GM12878 (cell line): ENCODE results near the gene SEMA3C. TPM values are rescaled to one million over a fixed set of nuclear protein-coding genes. Genes with fewer than 3 reads are reported as not detected.

ENCODE experiments used
- ATAC-seq: fragments of 200-7000 bp; cut with Tn5 transposase; 3 replicates; pipeline ENCODE4 v1.9.1; 2020; ENCODE audit warnings: mild to moderate bottlenecking, moderate library complexity
- BruUV-seq: library from RNA; stranded (reverse); fragments of 400-500 nt; replicated peaks from 2 replicates; lab custom pipeline; 2021; lab: Mats Ljungman, UMichigan
- CTCF ChIA-PET: fragments of 300-600 bp; sonication (Branson Sonifier 250); formaldehyde crosslinking; extraction: SDS; loops from one replicate; lab custom pipeline; 2021; ENCODE audit warnings: inconsistent platforms; lab: Yijun Ruan, JAX
- POLR2A ChIA-PET: fragments of 350-600 bp; formaldehyde crosslinking; extraction: SDS; loops from one replicate; lab custom pipeline; 2021; ENCODE audit warnings: inconsistent platforms; lab: Charles Lee
- RAD21 ChIA-PET: fragments of 300-600 bp; sonication (Branson Sonifier 250); formaldehyde crosslinking; loops from one replicate; lab custom pipeline; 2023; ENCODE audit warnings: antibody characterized with exemption; ENCODE audit not compliant: unreplicated experiment; lab: Charles Lee
- SMC1A ChIA-PET: fragments of 300-600 bp; sonication (Branson Sonifier 250); formaldehyde crosslinking; loops from one replicate; lab custom pipeline; 2023; ENCODE audit not compliant: unreplicated experiment, uncharacterized antibody; lab: Charles Lee
- DNase-seq: peaks from one replicate; pipeline ENCODE4 v3.0.0-alpha.2; 2011; ENCODE audit warnings: low read depth, low spot score
- FAIRE-seq: peaks from 3 replicates; lab custom pipeline; 2011; peaks lifted over from hg19 to GRCh38; lab: Jason Lieb, UNC
- H2AFZ ChIP-seq: 2 replicates; pipeline ENCODE4 v1.6.0; 2011; ENCODE audit warnings: low read depth, low read length, control low read depth; ENCODE audit not compliant: control insufficient read depth
- H3K27ac ChIP-seq: 2 replicates; pipeline ENCODE4 v1.5.1; 2011; ENCODE audit warnings: control low read depth; ENCODE audit not compliant: control insufficient read depth, insufficient read depth
- H3K27me3 ChIP-seq, 2 experiments: replicated peaks in 1 of 2; 2 replicates each; pipeline versions ENCODE4 v1.6.0 to v1.6.1; 2011; ENCODE audit warnings: low read length in 1 of 2; ENCODE audit not compliant: control insufficient read depth in 2 of 2, insufficient read depth in 2 of 2
- H3K36me3 ChIP-seq, 2 experiments: 2 replicates each; pipeline ENCODE4 v1.5.1; 2011; ENCODE audit warnings: low read length in 1 of 2; ENCODE audit not compliant: control insufficient read depth in 2 of 2, insufficient read depth in 2 of 2
- H3K4me1 ChIP-seq: 2 replicates; pipeline ENCODE4 v1.6.1; 2011; ENCODE audit warnings: mild to moderate bottlenecking, low read length, moderate library complexity, mixed read lengths; ENCODE audit not compliant: control insufficient read depth, insufficient read depth
- H3K4me2 ChIP-seq: 2 replicates; pipeline ENCODE4 v1.6.0; 2011; ENCODE audit warnings: control low read depth; ENCODE audit not compliant: control insufficient read depth, insufficient read depth
- H3K4me3 ChIP-seq: fragments of 200-600 bp; sonication (generic); 2 replicates; pipeline ENCODE4 v1.5.1; 2016
- H3K79me2 ChIP-seq: 2 replicates; pipeline ENCODE4 v1.6.0; 2011; ENCODE audit warnings: low read length; ENCODE audit not compliant: control insufficient read depth, insufficient read depth
- H3K9ac ChIP-seq: 2 replicates; pipeline ENCODE4 v1.8.0; 2011; ENCODE audit warnings: low read length, control low read depth, mixed read lengths; ENCODE audit not compliant: control insufficient read depth, insufficient read depth
- H3K9me3 ChIP-seq: replicated peaks from 3 replicates; pipeline ENCODE4 v1.5.1; 2011; ENCODE audit warnings: mild to moderate bottlenecking, low read length; ENCODE audit not compliant: control insufficient read depth, insufficient read depth
- H4K20me1 ChIP-seq: 2 replicates; pipeline ENCODE4 v1.6.0; 2011; ENCODE audit not compliant: control insufficient read depth, insufficient read depth
- CBX3 ChIP-seq: fragments of 200-600 bp; sonication (generic); IDR thresholded peaks from 2 replicates; pipeline ENCODE4 v1.6.1; 2016; ENCODE audit warnings: low read depth, borderline replicate concordance
- EZH2 ChIP-seq: IDR thresholded peaks from 2 replicates; pipeline ENCODE4 v1.6.1; 2012; ENCODE audit warnings: low read depth, mild to moderate bottlenecking, control low read depth, inconsistent platforms, low read length, borderline replicate concordance; ENCODE audit not compliant: control insufficient read depth
- FOXK2 ChIP-seq: fragments of 450-650 bp; IDR thresholded peaks from 2 replicates; pipeline ENCODE4 v1.6.1; 2017; ENCODE audit warnings: mild to moderate bottlenecking, moderate library complexity
- LARP7 ChIP-seq: fragments of 450-650 bp; IDR thresholded peaks from 2 replicates; pipeline ENCODE4 v1.6.1; 2017; ENCODE audit warnings: mild to moderate bottlenecking
- NRF1 ChIP-seq: conservative IDR thresholded peaks from 2 replicates; pipeline ENCODE4 v1.6.1; 2011; ENCODE audit warnings: mild to moderate bottlenecking, low read depth, low read length, improper control_type of control experiment
- PAX5 ChIP-seq: IDR thresholded peaks from 2 replicates; pipeline ENCODE4 v1.6.1; 2011; ENCODE audit warnings: low read depth, low read length, borderline replicate concordance
- PKNOX1 ChIP-seq: fragments of 450-650 bp; IDR thresholded peaks from 2 replicates; pipeline ENCODE4 v1.6.1; 2016; ENCODE audit warnings: mild to moderate bottlenecking
- POLR2AphosphoS2 ChIP-seq: IDR thresholded peaks from 2 replicates; pipeline ENCODE4 v1.6.1; 2011; ENCODE audit warnings: low read depth, mild to moderate bottlenecking, low read length, improper control_type of control experiment, moderate library complexity
- RBBP5 ChIP-seq: fragments of 200-600 bp; sonication (generic); conservative IDR thresholded peaks from 2 replicates; pipeline ENCODE4 v1.6.1; 2016
- TBL1XR1 ChIP-seq: IDR thresholded peaks from 2 replicates; pipeline ENCODE4 v1.6.1; 2012; ENCODE audit warnings: low read depth, low read length, improper control_type of control experiment
- TCF12 ChIP-seq: IDR thresholded peaks from 2 replicates; pipeline ENCODE4 v1.6.1; 2011; ENCODE audit warnings: low read depth, mild to moderate bottlenecking, low read length
- WGBS: methylation state at CpG from one replicate; pipeline ENCODE4 v1.1.6; 2016; ENCODE audit warnings: low lambda C conversion rate; ENCODE audit not compliant: insufficient replicate concordance, insufficient coverage; ENCODE audit errors: missing lambda C conversion rate; 5-methylcytosine and 5-hydroxymethylcytosine counted together
- in situ Hi-C: fragments of 300-500 bp; cut with MboI; formaldehyde crosslinking; loops from 9 replicates; pipeline ENCODE4 v1.14.3; 2018; ENCODE audit warnings: mixed read lengths
- intact Hi-C: fragments of 100-400 bp; cut with micrococcal nuclease; formaldehyde crosslinking; loops from one replicate; pipeline ENCODE4 v1.14.2; 2022; ENCODE audit not compliant: unreplicated experiment
- polyA plus RNA-seq, 11 experiments: library from polyadenylated mRNA; depleted of rRNA in 4 of 11; unstranded in 6 of 11; stranded (reverse) in 5 of 11; fragments of >200 nt; fragmentation: Nextera tagmentation in 4 of 11; fragmentation: Illumina TruSeq in 1 of 11; extraction: Ambion mirVana in 4 of 11; extraction: Trizol in 1 of 11; gene quantifications; 1 replicate in 1 of 11; 2 replicates in 10 of 11; pipeline versions ENCODE4 v1.2.1 to v1.2.3, GENCODE V29; 2011 to 2016; ENCODE audit warnings: inconsistent platforms in 2 of 11, missing spikeins in 2 of 11, low read depth in 1 of 11
- total RNA-seq, 4 experiments: library from RNA; depleted of rRNA in 3 of 4; stranded (reverse); fragments of >200 nt in 3 of 4; fragmentation: Illumina TruSeq in 1 of 4; extraction: Trizol in 1 of 4; gene quantifications; 2 replicates each; pipeline versions ENCODE4 v1.2.1 to v1.2.3, GENCODE V29; 2013 to 2021
- TF ChIP-seq, protein P1 (sequence below): fragments of 450-650 bp; IDR thresholded peaks from 2 replicates; pipeline ENCODE4 v1.6.1; 2017; ENCODE audit warnings: antibody characterized with exemption, mild to moderate bottlenecking, moderate library complexity

The SEMA3C gene
- total and polyA plus RNA-seq, 10 of the 15 experiments (the other 5 are each of a cell fraction or from before 2014, with no cell fraction given): 0.01 to 0.41 (median 0.11) TPM; not detected in 6

DNA sequence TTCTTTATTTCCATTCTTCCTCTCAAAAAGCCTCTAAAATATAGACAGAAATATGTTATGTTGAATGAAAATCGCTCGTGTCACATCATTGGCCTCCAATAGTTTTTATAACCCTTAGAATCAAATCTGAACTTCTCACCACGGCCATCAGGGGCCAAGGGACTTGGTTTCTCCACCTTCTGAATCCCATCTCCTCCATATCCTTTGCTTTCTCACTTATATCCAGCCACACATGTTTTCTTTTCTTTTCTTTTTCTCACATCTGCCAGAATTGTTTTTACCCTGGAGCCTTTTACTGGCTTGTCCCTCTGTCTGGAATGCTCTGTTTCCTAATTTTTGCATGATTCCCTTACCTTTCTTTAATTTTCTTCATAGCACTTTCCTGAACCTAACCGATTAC lies 184.8 kb downstream of the SEMA3C start:
- H3K79me2 ChIP-seq: no peaks in the 10 kb centered on the region
- in situ Hi-C loops (no loop called here), intact Hi-C loops (no loop called here)
- H2AFZ ChIP-seq: no peak overlapping the region
- H4K20me1 ChIP-seq: no peaks in the 10 kb centered on the region
- H3K4me3 ChIP-seq: no peak overlapping the region
- ChIA-PET RAD21 (no interaction called here), POLR2A (no interaction called here), CTCF (interaction anchor here (1.5 kb wide), 1 partner anchor 36 kb away, joined by 3 read pairs; no protein-coding TSS in a partner anchor), SMC1A (no interaction called here)
- H3K9me3 ChIP-seq: no peaks in the 10 kb centered on the region
- DNase-seq: no peak
- no peak overlapping the region for H3K9ac ChIP-seq
- H3K4me2 ChIP-seq: no peak overlapping the region
- ATAC-seq: no peak
- no peaks in the 10 kb centered on the region for H3K27me3 ChIP-seq
- no TSS peak for BruUV-seq
- no peak overlapping the region for H3K27ac ChIP-seq
- no peaks in the 10 kb centered on the region for H3K4me1 ChIP-seq
- WGBS: 8% methylated on average over 4 of the region's 4 CpGs
- TF ChIP-seq PKNOX1 (no peak), PAX5 (no peak), NRF1 (no peak), TBL1XR1 (no peak), LARP7 (no peak), CBX3 (no peak), TCF12 (no peak), POLR2AphosphoS2 (no peak), RBBP5 (no peak), FOXK2 (no peak), EZH2 (no peak)
- TF ChIP-seq, protein P1, sequence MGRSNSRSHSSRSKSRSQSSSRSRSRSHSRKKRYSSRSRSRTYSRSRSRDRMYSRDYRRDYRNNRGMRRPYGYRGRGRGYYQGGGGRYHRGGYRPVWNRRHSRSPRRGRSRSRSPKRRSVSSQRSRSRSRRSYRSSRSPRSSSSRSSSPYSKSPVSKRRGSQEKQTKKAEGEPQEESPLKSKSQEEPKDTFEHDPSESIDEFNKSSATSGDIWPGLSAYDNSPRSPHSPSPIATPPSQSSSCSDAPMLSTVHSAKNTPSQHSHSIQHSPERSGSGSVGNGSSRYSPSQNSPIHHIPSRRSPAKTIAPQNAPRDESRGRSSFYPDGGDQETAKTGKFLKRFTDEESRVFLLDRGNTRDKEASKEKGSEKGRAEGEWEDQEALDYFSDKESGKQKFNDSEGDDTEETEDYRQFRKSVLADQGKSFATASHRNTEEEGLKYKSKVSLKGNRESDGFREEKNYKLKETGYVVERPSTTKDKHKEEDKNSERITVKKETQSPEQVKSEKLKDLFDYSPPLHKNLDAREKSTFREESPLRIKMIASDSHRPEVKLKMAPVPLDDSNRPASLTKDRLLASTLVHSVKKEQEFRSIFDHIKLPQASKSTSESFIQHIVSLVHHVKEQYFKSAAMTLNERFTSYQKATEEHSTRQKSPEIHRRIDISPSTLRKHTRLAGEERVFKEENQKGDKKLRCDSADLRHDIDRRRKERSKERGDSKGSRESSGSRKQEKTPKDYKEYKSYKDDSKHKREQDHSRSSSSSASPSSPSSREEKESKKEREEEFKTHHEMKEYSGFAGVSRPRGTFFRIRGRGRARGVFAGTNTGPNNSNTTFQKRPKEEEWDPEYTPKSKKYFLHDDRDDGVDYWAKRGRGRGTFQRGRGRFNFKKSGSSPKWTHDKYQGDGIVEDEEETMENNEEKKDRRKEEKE: no peak
- no peaks in the 10 kb centered on the region for H3K36me3 ChIP-seq
- FAIRE-seq: no peak
